Aorta (tissue), 5 donors: ENCODE data around the gene NFATC3. TPM values are rescaled to one million over a fixed set of nuclear protein-coding genes. Genes with fewer than 3 reads are reported as not detected.

Source experiments
- ATAC-seq: fragments of 200-7000 bp; cut with Tn5 transposase; one replicate; pipeline ENCODE4 v1.9.1; 2022; ENCODE audit warnings: moderate library complexity; ENCODE audit not compliant: low FRiP score
- DNase-seq, 2 donors: peaks; one replicate each; pipeline ENCODE4 v3.0.0-alpha.2; 2020
- H3K27ac ChIP-seq, 2 donors: one replicate each; pipeline ENCODE4 v1.5.1; 2013; ENCODE audit warnings: low read length in 2 of 2, mild to moderate bottlenecking in 2 of 2, moderate library complexity in 2 of 2, control low read depth in 1 of 2, inconsistent platforms in 1 of 2, low read depth in 1 of 2
- H3K27me3 ChIP-seq, 2 donors: one replicate each; pipeline ENCODE4 v1.6.1; 2013; ENCODE audit warnings: control low read depth in 1 of 2, low read length in 1 of 2, mild to moderate bottlenecking in 1 of 2, moderate library complexity in 1 of 2; ENCODE audit not compliant: insufficient read depth in 2 of 2, control insufficient read depth in 1 of 2
- H3K36me3 ChIP-seq, 2 donors: one replicate each; pipeline ENCODE4 v1.6.1; 2013; ENCODE audit warnings: control low read depth in 1 of 2, low read length in 1 of 2, mild to moderate bottlenecking in 1 of 2; ENCODE audit not compliant: insufficient read depth in 2 of 2, control insufficient read depth in 1 of 2
- H3K4me1 ChIP-seq, 2 donors: one replicate each; pipeline ENCODE4 v1.6.1; 2013; ENCODE audit warnings: low read length in 2 of 2, control low read depth in 1 of 2, mild to moderate bottlenecking in 1 of 2, moderate library complexity in 1 of 2; ENCODE audit not compliant: insufficient read depth in 2 of 2, control insufficient read depth in 1 of 2
- H3K4me3 ChIP-seq, 2 donors: one replicate each; pipeline ENCODE4 v1.5.1; 2013; ENCODE audit warnings: low read length in 2 of 2, control low read depth in 1 of 2, mild to moderate bottlenecking in 1 of 2
- H3K9me3 ChIP-seq: one replicate; pipeline ENCODE4 v1.6.1; 2013; ENCODE audit warnings: mild to moderate bottlenecking, low read length; ENCODE audit not compliant: control insufficient read depth
- WGBS, 2 donors: extraction: QIAGEN DNeasy Blood & Tissue Kit; methylation state at CpG; one replicate each; pipeline ENCODE4 v1.1.7; 2013; 5-methylcytosine and 5-hydroxymethylcytosine counted together
- intact Hi-C, 2 donors: fragments of 100-400 bp; cut with DNase I; formaldehyde crosslinking; loops; one replicate each; pipeline versions ENCODE4 v1.14.2 to v1.15.0; 2022
- long read RNA-seq, 2 donors: library from polyadenylated mRNA; unstranded; transcript quantifications; one replicate each; pipeline ENCODE4 v2.0.0, GENCODE V29; 2020 to 2021
- polyA plus RNA-seq, 2 donors: library from polyadenylated mRNA; stranded (reverse); fragments of 200-250 nt; gene quantifications; one replicate each; pipeline ENCODE4 v1.2.3, GENCODE V29; 2013
- total RNA-seq, 2 donors: library from RNA; stranded (reverse); fragmentation: NEBNext Ultra II Directional; extraction: Animal tissue kit (Norgen Biotek cat#: 25700); gene quantifications; one replicate each; pipeline ENCODE4 v1.2.1, GENCODE V29; 2021
- donor health status: healthy with polysubstance abuse.
- donor health status: Bipolar disorder and iron deficiency.
- donor health status: DM: no; HTN: no; CAD: no.
- donor health status: DM: no; HTN: no; CAD: no.
- donor health status: DM: yes; HTN: yes; CAD: no.

NFATC3 gene
- total RNA-seq: 10 to 100 TPM; 38.1 to 48.4 TPM
- polyA plus RNA-seq: 10 to 100 TPM; 10.3 to 10.4 TPM
- long read RNA-seq, donor 1, partial matches to known transcripts: 11 of 24 reads
- long read RNA-seq, donor 1, other reads (novel, unspliced or antisense): 13 of 24 reads
- long read RNA-seq, donor 2, full-length matches to known transcripts: 3 of 25 reads
- long read RNA-seq, donor 2, partial matches to known transcripts: 11 of 25 reads
- long read RNA-seq, donor 2, other reads (novel, unspliced or antisense): 11 of 25 reads

GRCh38 chr16:68085259-68086071, at the start of gene NFATC3:
NFATC3 (plus strand) TSS chr16:68085370; CDS start chr16:68085682, 312 bp downstream.
- WGBS, 2 donors: 0% methylated on average over 97 to 104 of the region's 104 CpGs
- peak; percentile 99 to 100 for DNase-seq
- H3K9me3 ChIP-seq: no peaks in the 10 kb centered on the region
- no peaks in the 10 kb centered on the region for H3K36me3 ChIP-seq
- H3K27ac ChIP-seq: peak within 1 kb of the TSS; percentile 88 to 93
- H3K4me3 ChIP-seq: peak within 1 kb of the TSS; percentile 78 to 81
- H3K4me1 ChIP-seq: no peaks in the 10 kb centered on the region
- ATAC-seq: peak; percentile 96
- no peaks in the 10 kb centered on the region for H3K27me3 ChIP-seq
- intact Hi-C loops: loop anchor here in 1 of 2 donors (10.0 kb wide), 1 partner anchor 149 kb away; the partner anchor contains the start of gene ESRP2

GRCh38 chr16:68037841-68038597, 47.2 kb upstream of the NFATC3 start:
- Histone ChIP-seq H3K36me3 (no peaks in the 10 kb centered on the region), H3K27ac (no peak overlapping the region), H3K9me3 (no peaks in the 10 kb centered on the region), H3K27me3 (no peaks in the 10 kb centered on the region), H3K4me1 (no peaks in the 10 kb centered on the region), H3K4me3 (no peak overlapping the region)
- intact Hi-C loops: no loop called here
- WGBS, 2 donors: 90% methylated on average over 9 of the region's 9 CpGs
- peak in 1 of 2 donors; percentile 28 for DNase-seq
- no peak for ATAC-seq

- 63 to 64% methylated on average over 14 of the region's 14 CpGs for WGBS, 2 donors
- H3K36me3 ChIP-seq: no peaks in the 10 kb centered on the region
- no peak overlapping the region for H3K27ac ChIP-seq
- intact Hi-C loops: loop anchor here (2.0 to 5.0 kb wide), 2 partner anchors 48 to 223 kb away; no protein-coding TSS in a partner anchor
- H3K9me3 ChIP-seq: no peaks in the 10 kb centered on the region
- H3K4me1 ChIP-seq: no peaks in the 10 kb centered on the region
- no peak overlapping the region for H3K4me3 ChIP-seq
- no peaks in the 10 kb centered on the region for H3K27me3 ChIP-seq
- peak; percentile 85 to 95 for DNase-seq
- peak; percentile 93 for ATAC-seq
These were observed 44.5 kb upstream of the NFATC3 start for GRCh38 chr16:68040506-68041288.

- intact Hi-C loops: loop anchor here (2.0 to 5.0 kb wide), 2 partner anchors 49 to 224 kb away; no protein-coding TSS in a partner anchor
- no peak overlapping the region for H3K27ac ChIP-seq
- H3K4me1 ChIP-seq: no peaks in the 10 kb centered on the region
- ATAC-seq (no peak), DNase-seq (no peak)
- no peaks in the 10 kb centered on the region for H3K36me3 ChIP-seq
- no peaks in the 10 kb centered on the region for H3K9me3 ChIP-seq
- WGBS, 2 donors: 92 to 93% methylated on average over 2 of the region's 2 CpGs
- H3K27me3 ChIP-seq: no peaks in the 10 kb centered on the region
- H3K4me3 ChIP-seq: no peak overlapping the region
These were observed 43.4 kb upstream of the NFATC3 start for GRCh38 chr16:68041783-68042182.

GRCh38 chr16:68046106-68046505, 39.1 kb upstream of the NFATC3 start:
- H3K4me3 ChIP-seq: no peak overlapping the region
- no peaks in the 10 kb centered on the region for H3K27me3 ChIP-seq
- DNase-seq: no peak
- no peaks in the 10 kb centered on the region for H3K9me3 ChIP-seq
- intact Hi-C loops: no loop called here
- peaks cover 4 to 6% of the 10 kb centered on the region in 2 donors for H3K36me3 ChIP-seq
- no peak for ATAC-seq
- WGBS, 2 donors: 85 to 86% methylated on average over 7 of the region's 7 CpGs
- peaks cover 0 to 2% of the 10 kb centered on the region in 2 donors for H3K4me1 ChIP-seq
- no peak overlapping the region for H3K27ac ChIP-seq

GRCh38 chr16:68047987-68048386, 37.2 kb upstream of the NFATC3 start:
- DNase-seq: no peak
- 91 to 95% methylated on average over 2 of the region's 2 CpGs for WGBS, 2 donors
- Histone ChIP-seq H3K36me3 (peaks cover 4 to 6% of the 10 kb centered on the region in 2 donors), H3K27ac (no peak overlapping the region), H3K27me3 (no peaks in the 10 kb centered on the region), H3K4me3 (no peak overlapping the region), H3K4me1 (peaks cover 0 to 2% of the 10 kb centered on the region in 2 donors), H3K9me3 (no peaks in the 10 kb centered on the region)
- intact Hi-C loops: no loop called here
- no peak for ATAC-seq

- H3K4me3 ChIP-seq: no peak overlapping the region
- ATAC-seq (no peak), DNase-seq (no peak)
- peaks cover 0 to 2% of the 10 kb centered on the region in 2 donors for H3K4me1 ChIP-seq
- H3K9me3 ChIP-seq: no peaks in the 10 kb centered on the region
- no peak overlapping the region for H3K27ac ChIP-seq
- intact Hi-C loops: no loop called here
- no peaks in the 10 kb centered on the region for H3K27me3 ChIP-seq
- WGBS, 2 donors: 92 to 93% methylated on average over 2 of the region's 2 CpGs
- peaks cover 4 to 9% of the 10 kb centered on the region in 2 donors for H3K36me3 ChIP-seq
These were observed 35.7 kb upstream of the NFATC3 start for GRCh38 chr16:68049449-68049848.

- no peak overlapping the region for H3K4me3 ChIP-seq
- H3K27ac ChIP-seq: no peak overlapping the region
- intact Hi-C loops: no loop called here
- WGBS, 2 donors: 88 to 89% methylated on average over 3 of the region's 3 CpGs
- H3K36me3 ChIP-seq: peaks cover 0 to 4% of the 10 kb centered on the region in 2 donors
- ATAC-seq (no peak), DNase-seq (no peak)
- no peaks in the 10 kb centered on the region for H3K9me3 ChIP-seq
- H3K4me1 ChIP-seq: no peaks in the 10 kb centered on the region
- H3K27me3 ChIP-seq: no peaks in the 10 kb centered on the region
These were observed 29.8 kb upstream of the NFATC3 start for GRCh38 chr16:68055395-68055794.
